Anterior cingulate cortex (tissue), 58 donors: Measurements from ENCODE around the gene SHCBP1L.

Experiments
- DNase-seq, 58 donors: peaks; one replicate each; lab custom pipeline; 2025; lab: John Stamatoyannopoulos, UW

SHCBP1L gene

GRCh38 chr1:182952677-182953444, at the start of gene SHCBP1L:
SHCBP1L (minus strand) TSS chr1:182953166; CDS start chr1:182953133, 33 bp downstream.
- no peak for DNase-seq

GRCh38 chr1:183002267-183002666, 49.3 kb upstream of the SHCBP1L start:
- no peak for DNase-seq

GRCh38 chr1:183000167-183000962, 47.4 kb upstream of the SHCBP1L start:
- no peak for DNase-seq

GRCh38 chr1:182998482-182998881, 45.5 kb upstream of the SHCBP1L start:
- DNase-seq, result no peak

GRCh38 chr1:182996816-182997215, 43.9 kb upstream of the SHCBP1L start:
- no peak for DNase-seq

- no peak for DNase-seq
Observed at GRCh38 chr1:182995894-182996293, 42.9 kb upstream of the SHCBP1L start.

GRCh38 chr1:182993746-182994145, 40.8 kb upstream of the SHCBP1L start:
- no peak for DNase-seq

GRCh38 chr1:182990413-182991144, 37.6 kb upstream of the SHCBP1L start:
- no peak for DNase-seq

- DNase-seq, result no peak
Observed at GRCh38 chr1:182985876-182986275, 32.9 kb upstream of the SHCBP1L start.

GRCh38 chr1:182984621-182985020, 31.7 kb upstream of the SHCBP1L start:
- DNase-seq, result no peak

- no peak for DNase-seq
Observed at GRCh38 chr1:182984138-182984537, 31.2 kb upstream of the SHCBP1L start.

- DNase-seq, result no peak
Observed at GRCh38 chr1:182978151-182978853, 25.3 kb upstream of the SHCBP1L start.

GRCh38 chr1:182977480-182977879, 24.5 kb upstream of the SHCBP1L start:
- DNase-seq, result no peak

GRCh38 chr1:182974506-182975191, 21.7 kb upstream of the SHCBP1L start:
- DNase-seq, result no peak

- no peak for DNase-seq
Observed at GRCh38 chr1:182972829-182973228, 19.9 kb upstream of the SHCBP1L start.

- no peak for DNase-seq
Observed at GRCh38 chr1:182972231-182972630, 19.3 kb upstream of the SHCBP1L start.

- no peak for DNase-seq
Observed at GRCh38 chr1:182971219-182971618, 18.3 kb upstream of the SHCBP1L start.

GRCh38 chr1:182968836-182969734, 16.1 kb upstream of the SHCBP1L start:
- DNase-seq, result no peak
